ENCODE measurements around the gene PATE3.

The PATE3 gene

DNA sequence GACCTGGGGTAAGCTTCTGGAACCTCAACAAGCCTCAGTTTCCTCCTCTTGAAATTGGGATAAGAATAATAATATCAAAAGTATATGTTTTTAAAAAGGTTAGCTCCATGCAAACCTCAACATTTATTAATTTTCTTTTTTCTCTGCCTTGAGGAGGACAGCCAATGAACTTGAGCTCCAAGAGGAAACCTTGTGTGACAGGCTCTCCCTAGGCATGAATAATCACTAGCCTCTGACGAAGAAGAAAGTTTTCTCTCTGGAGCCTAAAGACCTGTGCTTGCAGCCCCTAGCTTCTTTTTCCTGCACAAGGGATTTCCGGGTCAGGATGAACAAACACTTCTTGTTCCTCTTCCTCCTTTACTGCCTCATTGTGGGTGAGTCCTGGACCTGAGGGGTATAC, at the start of gene PATE3:
Gene PATE3 (plus strand): TSS at position 301 of the 400 bp plus-strand sequence. CDS start 25 bp downstream, at position 326.
- DNase-seq, result no peak

- no peak for DNase-seq
These were observed 47.3 kb upstream of the PATE3 start for GRCh38 chr11:125740617-125741016.

GRCh38 chr11:125743681-125744080, 44.2 kb upstream of the PATE3 start:
- no peak for DNase-seq

DNA sequence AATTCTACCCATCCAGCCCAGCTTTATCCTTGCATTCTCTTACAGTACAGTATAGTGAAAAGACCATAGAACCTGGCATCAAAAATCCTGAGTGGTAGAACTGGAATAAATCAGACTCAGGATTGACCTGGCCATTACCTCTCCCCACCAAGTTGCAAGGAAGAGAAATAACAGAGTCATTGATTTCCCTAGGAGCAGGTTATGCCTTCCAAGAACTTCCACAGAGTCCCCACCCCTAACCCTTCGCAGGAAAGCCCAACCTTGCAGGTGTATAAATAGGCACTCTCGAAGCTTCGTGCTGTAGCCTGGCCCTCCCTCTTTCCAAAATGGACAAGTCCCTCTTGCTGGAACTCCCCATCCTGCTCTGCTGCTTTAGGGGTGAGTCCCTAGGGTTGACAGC, 41.9 kb upstream of the PATE3 start, which contains the start of gene PATE1:
Gene PATE1 (plus strand): TSS at position 301 of the 400 bp plus-strand sequence. CDS start 26 bp downstream, at position 327.
- no peak for DNase-seq

DNA sequence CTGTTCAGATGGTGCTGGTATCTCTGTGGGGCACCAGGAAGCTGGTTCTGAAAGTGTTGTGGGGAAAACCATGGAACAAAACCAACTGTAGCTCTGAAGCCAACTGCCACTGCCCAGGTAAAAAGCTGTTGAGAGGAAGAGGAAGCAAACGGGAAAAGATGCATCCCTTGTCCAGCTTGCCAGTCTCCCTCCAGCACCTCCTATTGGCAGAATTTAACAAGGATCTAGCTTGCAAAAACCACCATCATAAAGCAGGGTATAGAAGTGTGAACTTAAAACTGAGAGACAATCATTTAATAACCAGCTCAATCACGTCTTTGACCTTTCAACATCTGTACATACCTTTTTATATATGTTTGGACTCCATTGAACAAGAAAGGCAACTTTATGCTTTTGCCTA, 37.3 kb upstream of the PATE3 start:
- no peak for DNase-seq

- DNase-seq, result no peak
These were observed 31.9 kb upstream of the PATE3 start for GRCh38 chr11:125756050-125756449.

DNA sequence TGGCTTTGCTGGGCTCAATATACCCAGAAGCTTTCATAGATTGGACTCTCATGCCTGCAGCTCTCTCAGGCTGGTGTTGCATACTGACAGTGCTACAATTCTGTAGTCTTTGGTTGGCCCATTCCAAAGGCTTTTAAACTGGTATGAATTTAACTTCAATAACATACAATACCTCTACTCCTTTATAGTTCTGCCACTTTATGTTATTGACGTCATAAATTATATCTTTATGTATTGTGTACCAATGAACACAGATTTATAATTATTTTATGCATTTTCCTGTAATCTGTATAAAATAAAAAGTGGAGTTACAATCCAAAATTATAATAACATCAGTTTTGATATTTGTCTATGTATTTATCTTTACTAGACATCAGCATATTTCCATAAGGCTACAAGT, 25.5 kb upstream of the PATE3 start:
- no peak for DNase-seq

GRCh38 chr11:125763483-125763882, 24.4 kb upstream of the PATE3 start:
- no peak for DNase-seq

DNA sequence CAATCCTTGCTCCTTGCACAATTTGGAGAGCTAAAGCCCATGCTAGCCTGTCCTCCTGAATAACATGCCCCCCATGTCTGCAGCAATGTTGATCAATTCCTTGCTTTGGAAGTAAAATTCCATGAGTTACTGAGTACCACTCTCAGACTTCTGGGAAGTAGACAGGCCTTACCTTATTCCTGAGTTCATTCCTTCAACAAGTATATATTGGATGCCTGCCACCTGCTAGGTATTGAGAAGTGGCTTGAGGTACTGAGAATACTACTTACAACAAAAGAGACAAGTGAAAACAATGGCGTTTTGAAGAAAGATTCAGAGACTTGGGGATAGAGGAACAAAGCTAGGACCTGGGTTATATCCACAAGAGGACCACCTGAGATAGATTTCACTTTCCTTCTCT, 21.7 kb upstream of the PATE3 start:
- DNase-seq, result no peak

DNA sequence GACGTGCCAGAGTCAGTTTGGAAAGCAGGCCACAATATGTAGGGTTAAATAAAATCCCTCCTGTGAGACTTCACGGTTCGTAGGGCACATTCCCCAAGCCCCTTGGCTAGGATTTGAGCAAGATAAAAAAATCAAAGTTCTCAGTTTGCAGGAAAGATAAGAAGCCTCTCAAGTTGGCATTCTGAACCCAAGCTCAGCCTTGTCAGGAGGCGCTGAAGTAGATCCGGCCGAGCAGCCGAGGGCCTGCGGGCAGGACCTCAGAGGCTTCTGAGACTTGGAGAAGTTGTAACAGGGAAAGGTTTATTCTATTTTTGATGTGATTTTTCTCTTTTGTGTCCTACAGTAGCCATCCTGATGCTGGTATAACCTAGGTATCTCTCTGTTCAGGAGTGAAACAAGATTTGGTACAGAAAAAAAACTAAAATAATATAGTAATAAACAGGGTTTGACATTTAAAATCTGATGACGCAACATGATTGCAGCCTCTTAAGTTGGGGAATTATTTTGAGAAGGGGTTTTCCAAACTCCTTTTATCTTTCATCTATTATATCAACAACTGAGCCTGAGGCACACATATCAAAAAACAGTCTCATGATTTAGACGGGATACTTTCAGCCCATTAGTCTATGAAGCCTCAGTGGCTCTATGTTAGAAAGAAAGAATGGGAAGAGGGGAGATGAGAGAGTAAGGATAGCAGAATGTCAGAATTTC, 19.4 kb upstream of the PATE3 start:
- DNase-seq, result no peak

- no peak for DNase-seq
These were observed 17.3 kb upstream of the PATE3 start for GRCh38 chr11:125770583-125770982.

DNA sequence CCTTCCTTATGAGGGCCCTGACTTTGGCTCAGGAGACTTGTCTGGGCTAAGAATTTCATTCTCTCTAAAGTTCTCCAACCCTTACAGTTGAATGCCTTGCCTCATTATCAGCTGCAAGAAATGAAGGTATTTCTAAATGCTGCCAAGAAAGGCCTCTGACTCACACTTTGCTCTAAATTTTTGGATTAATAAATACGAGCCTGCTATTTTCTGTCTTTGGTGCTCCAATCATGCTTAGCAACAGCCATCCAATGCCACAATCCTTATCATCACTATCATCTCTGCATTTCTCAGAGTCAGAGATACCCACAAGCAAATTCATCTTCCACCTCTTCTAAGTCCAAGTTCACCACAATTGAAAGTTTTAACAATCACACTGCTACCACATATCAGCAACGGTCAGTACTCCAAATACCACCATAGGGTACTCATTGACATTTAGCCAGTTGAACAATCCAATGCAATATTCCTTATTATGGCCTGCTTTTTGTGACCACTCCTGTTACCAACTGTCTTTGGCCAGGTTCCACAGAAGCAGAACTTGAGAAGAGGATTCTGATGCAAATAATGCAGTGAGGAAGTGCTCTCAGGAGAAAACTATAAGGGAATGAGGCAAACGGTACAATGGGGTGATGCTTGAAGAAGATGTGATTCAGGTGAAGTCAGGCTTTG, 15.0 kb upstream of the PATE3 start:
- no peak for DNase-seq

- DNase-seq, result no peak
These were observed 14.4 kb upstream of the PATE3 start for GRCh38 chr11:125773516-125773915.

- DNase-seq, result no peak
These were observed 10.6 kb upstream of the PATE3 start for GRCh38 chr11:125777309-125777708.

- no peak for DNase-seq
These were observed 9.2 kb upstream of the PATE3 start, which contains the start of gene PATE2 for GRCh38 chr11:125778728-125779127. Gene PATE2, minus strand, starts transcription at chr11:125778828. Its CDS starts 55 bp downstream, at chr11:125778773.

- DNase-seq, result no peak
These were observed 3.2 kb upstream of the PATE3 start for GRCh38 chr11:125784678-125785077.

GRCh38 chr11:125790825-125791224, 2.9 kb downstream of the PATE3 start:
- DNase-seq, result no peak

GRCh38 chr11:125797641-125798040, 9.7 kb downstream of the PATE3 start:
- no peak for DNase-seq

DNA sequence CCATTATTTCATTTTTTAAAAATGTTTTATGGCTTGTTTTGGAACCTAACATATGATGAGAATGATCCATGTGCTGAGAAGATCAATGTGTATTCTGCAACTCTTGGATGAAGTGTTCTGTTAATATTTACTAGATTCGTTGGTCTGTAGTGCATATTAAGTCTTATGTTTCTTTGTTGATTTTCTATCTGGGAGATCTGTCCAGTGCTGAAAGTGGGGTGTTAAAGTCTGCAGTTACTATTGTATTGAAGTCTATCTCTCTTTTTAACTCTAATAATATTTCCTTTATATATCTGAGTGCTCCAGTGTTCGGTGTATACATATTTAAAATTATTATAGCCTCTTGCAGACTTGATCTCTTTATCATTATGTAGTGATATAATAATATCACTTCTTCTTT, 11.9 kb downstream of the PATE3 start:
- DNase-seq, result no peak

- DNase-seq, result no peak
These were observed 14.5 kb downstream of the PATE3 start for GRCh38 chr11:125802387-125802786.

DNA sequence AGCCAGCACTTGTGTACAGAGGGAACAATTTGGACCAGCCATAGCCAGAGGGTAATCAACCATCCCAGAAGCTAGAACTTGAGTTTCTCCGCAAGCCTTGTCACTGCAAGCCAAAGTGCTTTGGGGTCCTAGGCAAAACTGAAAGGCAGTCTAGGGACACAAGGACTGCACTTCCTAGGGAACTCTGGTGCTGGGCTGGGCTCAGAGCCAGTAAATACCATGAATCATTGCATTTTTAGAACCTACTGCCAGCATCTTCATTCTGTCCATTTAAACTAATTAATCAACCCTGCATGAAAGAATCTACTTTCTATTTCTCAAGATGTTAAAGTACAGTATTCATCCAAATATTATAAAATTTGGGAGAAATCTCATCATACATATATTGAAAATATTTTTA, 20.0 kb downstream of the PATE3 start:
- no peak for DNase-seq

GRCh38 chr11:125833016-125833415, 45.1 kb downstream of the PATE3 start, which contains the start of gene PATE4:
Gene PATE4, plus strand, starts transcription at chr11:125833316. Its CDS starts 44 bp downstream, at chr11:125833360.
- DNase-seq, result no peak

GRCh38 chr11:125835748-125836147, 47.8 kb downstream of the PATE3 start:
- no peak for DNase-seq

Data from GOT3 (cell line).